ENCODE measurements around the gene ALPG.

DNA sequence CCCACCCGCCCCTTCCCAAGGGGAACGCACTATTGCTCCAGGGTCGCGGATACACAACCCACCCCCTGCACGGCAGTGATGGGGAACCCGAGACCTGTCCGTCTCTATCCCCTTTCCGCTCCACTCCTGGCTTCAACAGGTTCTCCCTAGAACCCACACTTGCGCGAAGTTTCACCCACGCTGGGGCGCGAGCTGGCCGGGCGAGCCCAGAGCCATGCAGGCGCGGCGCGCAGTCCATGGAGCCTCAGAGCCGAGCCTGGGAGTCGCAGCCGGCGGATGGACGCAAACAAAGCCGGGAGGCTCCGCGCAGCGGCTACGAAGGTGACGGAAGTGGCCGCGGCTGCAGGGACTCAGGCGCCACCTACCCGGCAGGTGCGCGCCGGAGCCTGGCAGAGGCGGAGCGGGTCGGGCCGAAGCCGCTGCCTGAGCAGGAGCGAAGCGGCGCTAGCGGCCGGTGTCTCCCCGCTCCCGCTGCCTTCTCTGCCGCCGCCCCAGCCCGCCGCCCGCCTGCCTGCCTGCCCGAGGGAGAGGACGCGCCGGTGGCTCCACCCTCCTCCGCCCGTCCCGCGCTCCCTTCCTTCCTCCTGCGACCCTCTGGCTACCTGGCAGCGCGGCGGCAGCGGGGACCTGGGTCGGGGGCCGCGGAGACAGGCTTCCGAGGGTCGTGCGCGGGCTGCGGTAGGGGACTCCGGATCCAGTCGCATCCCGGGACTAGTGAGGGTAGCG is 14.0 kb downstream of the ALPG start:
- TF ChIP-seq PTBP1 (IDR thresholded peaks at IDR 0.05; ENCODE audit: low read depth, low read length, poor library complexity, severe bottlenecking) (no peak), EEA1 (CRISPR knock-in tag; IDR thresholded peaks at IDR 0.05; ENCODE audit: borderline replicate concordance) (0 out of 2 replicates have a peak, but pooled peaks have one; percentile 24), ZGPAT (CRISPR knock-in tag; IDR thresholded peaks at IDR 0.05) (no peak), PAWR (CRISPR knock-in tag; IDR thresholded peaks at IDR 0.05; ENCODE audit: borderline replicate concordance) (no peak), CTCF (CRISPR knock-in tag; IDR thresholded peaks at IDR 0.05) (peak; percentile 52), SMC3 (IDR thresholded peaks at IDR 0.05; ENCODE audit: low read length) (no peak)
- TF ChIP-seq, protein P1, sequence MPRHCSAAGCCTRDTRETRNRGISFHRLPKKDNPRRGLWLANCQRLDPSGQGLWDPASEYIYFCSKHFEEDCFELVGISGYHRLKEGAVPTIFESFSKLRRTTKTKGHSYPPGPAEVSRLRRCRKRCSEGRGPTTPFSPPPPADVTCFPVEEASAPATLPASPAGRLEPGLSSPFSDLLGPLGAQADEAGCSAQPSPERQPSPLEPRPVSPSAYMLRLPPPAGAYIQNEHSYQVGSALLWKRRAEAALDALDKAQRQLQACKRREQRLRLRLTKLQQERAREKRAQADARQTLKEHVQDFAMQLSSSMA (CRISPR knock-in tag; IDR thresholded peaks at IDR 0.05) = no peak

Measured in HepG2 (cell line).